ENCODE measurements around the gene MBD3.
"Not testable (repeated sequence)": the region's sequence is repeated elsewhere in the genome, so short reads cannot be mapped to it uniquely, and the experiment has no call there.

The MBD3 gene

GRCh38 chr19:1568320-1569019 is 24.2 kb downstream of the MBD3 start, which contains the start of gene MEX3D:
MEX3D (minus strand) TSS chr19:1568325; CDS start chr19:1568058, 267 bp downstream.
- peak; percentile 82 for DNase-seq

- DNase-seq = no peak
These were observed 24.8 kb downstream of the MBD3 start for GRCh38 chr19:1567848-1568227.

- DNase-seq = no peak
These were observed 25.4 kb downstream of the MBD3 start for GRCh38 chr19:1567116-1567847.

GRCh38 chr19:1566392-1567115 is 26.1 kb downstream of the MBD3 start:
- DNase-seq = no peak

GRCh38 chr19:1563251-1563650 is 29.4 kb downstream of the MBD3 start:
- no peak for DNase-seq

- no peak for DNase-seq
These were observed 31.3 kb downstream of the MBD3 start for GRCh38 chr19:1561236-1561842.

- DNase-seq = no peak
These were observed 32.3 kb downstream of the MBD3 start for GRCh38 chr19:1560286-1560882.

- no peak for DNase-seq
These were observed 34.1 kb downstream of the MBD3 start for GRCh38 chr19:1558552-1558951.

GRCh38 chr19:1556390-1557070 is 36.1 kb downstream of the MBD3 start:
- DNase-seq = no peak

GRCh38 chr19:1555487-1556389 is 36.9 kb downstream of the MBD3 start:
- DNase-seq = no peak

- DNase-seq = no peak
These were observed 37.7 kb downstream of the MBD3 start for GRCh38 chr19:1554968-1555367.

GRCh38 chr19:1553415-1553814 is 39.2 kb downstream of the MBD3 start:
- DNase-seq = no peak

GRCh38 chr19:1551068-1552040 is 41.3 kb downstream of the MBD3 start:
- DNase-seq = no peak

GRCh38 chr19:1549332-1549945 is 43.2 kb downstream of the MBD3 start:
- DNase-seq = no peak

- no peak for DNase-seq
These were observed 52.2 kb downstream of the MBD3 start for GRCh38 chr19:1540365-1540925.

GRCh38 chr19:1539749-1540148 is 52.9 kb downstream of the MBD3 start:
- not testable (repeated sequence) for DNase-seq

GRCh38 chr19:1538978-1539377 is 53.7 kb downstream of the MBD3 start:
- DNase-seq = no peak

- not testable (repeated sequence) for DNase-seq
These were observed 57.0 kb downstream of the MBD3 start for GRCh38 chr19:1535699-1536098.

- no peak for DNase-seq
These were observed 57.7 kb downstream of the MBD3 start for GRCh38 chr19:1534972-1535371.
